MCF 10A (cell line): ENCODE data around the gene JMJD7. TPM values are rescaled to one million over a fixed set of nuclear protein-coding genes. Genes with fewer than 3 reads are reported as not detected.

ENCODE experiments used
- BruUV-seq: library from RNA; stranded (reverse); fragments of 400-500 nt; replicated peaks from 2 replicates; lab custom pipeline; 2021; lab: Mats Ljungman, UMichigan
- CTCF ChIA-PET: fragments of 300-600 bp; sonication (Branson Sonifier 250); formaldehyde crosslinking; extraction: SDS; loops from one replicate; lab custom pipeline; 2021; ENCODE audit warnings: antibody characterized with exemption, inconsistent platforms; lab: Yijun Ruan, JAX
- POLR2A ChIA-PET: fragments of 300-600, 350-650 bp; sonication (Branson Sonifier 250); formaldehyde crosslinking; extraction: SDS; loops from one replicate; lab custom pipeline; 2020; ENCODE audit warnings: antibody characterized with exemption, inconsistent platforms; lab: Yijun Ruan, JAX
- DNase-seq: peaks from one replicate; pipeline ENCODE4 v3.0.0-alpha.2; 2018; ENCODE audit not compliant: unreplicated experiment
- H3K27ac Mint-ChIP-seq: one replicate; pipeline ENCODE4 v1.8.0; 2022; ENCODE audit warnings: mild to moderate bottlenecking, low read depth, mixed read lengths; ENCODE audit not compliant: unreplicated experiment
- H3K27me3 Mint-ChIP-seq: one replicate; pipeline ENCODE4 v1.8.0; 2022; ENCODE audit warnings: mixed read lengths; ENCODE audit not compliant: insufficient read depth, unreplicated experiment
- H3K36me3 Mint-ChIP-seq: one replicate; pipeline ENCODE4 v1.8.0; 2022; ENCODE audit warnings: mild to moderate bottlenecking, moderate library complexity, mixed read lengths; ENCODE audit not compliant: insufficient read depth, unreplicated experiment
- H3K4me1 Mint-ChIP-seq: one replicate; pipeline ENCODE4 v1.8.0; 2022; ENCODE audit warnings: mixed read lengths; ENCODE audit not compliant: insufficient read depth, unreplicated experiment
- H3K4me3 Mint-ChIP-seq: one replicate; pipeline ENCODE4 v1.8.0; 2022; ENCODE audit warnings: mild to moderate bottlenecking, moderate library complexity, mixed read lengths; ENCODE audit not compliant: unreplicated experiment
- H3K9me3 Mint-ChIP-seq: one replicate; pipeline ENCODE4 v1.8.0; 2022; ENCODE audit warnings: mixed read lengths; ENCODE audit not compliant: unreplicated experiment
- CTCF ChIP-seq: fragments of 200-600 bp; IDR thresholded peaks from one replicate; pipeline ENCODE4 v1.8.0; 2022; ENCODE audit warnings: antibody characterized with exemption, mild to moderate bottlenecking; ENCODE audit not compliant: unreplicated experiment
- intact Hi-C: fragments of 100-400 bp; cut with micrococcal nuclease; formaldehyde crosslinking; loops from 2 replicates; pipeline ENCODE4 v1.14.1; 2022
- total RNA-seq: library from RNA; stranded (reverse); gene quantifications from 2 replicates; pipeline ENCODE4 v1.2.3, GENCODE V29; 2022

JMJD7 gene
- total RNA-seq, 1 experiment from 2014 or later, result 9.2 TPM

DNA sequence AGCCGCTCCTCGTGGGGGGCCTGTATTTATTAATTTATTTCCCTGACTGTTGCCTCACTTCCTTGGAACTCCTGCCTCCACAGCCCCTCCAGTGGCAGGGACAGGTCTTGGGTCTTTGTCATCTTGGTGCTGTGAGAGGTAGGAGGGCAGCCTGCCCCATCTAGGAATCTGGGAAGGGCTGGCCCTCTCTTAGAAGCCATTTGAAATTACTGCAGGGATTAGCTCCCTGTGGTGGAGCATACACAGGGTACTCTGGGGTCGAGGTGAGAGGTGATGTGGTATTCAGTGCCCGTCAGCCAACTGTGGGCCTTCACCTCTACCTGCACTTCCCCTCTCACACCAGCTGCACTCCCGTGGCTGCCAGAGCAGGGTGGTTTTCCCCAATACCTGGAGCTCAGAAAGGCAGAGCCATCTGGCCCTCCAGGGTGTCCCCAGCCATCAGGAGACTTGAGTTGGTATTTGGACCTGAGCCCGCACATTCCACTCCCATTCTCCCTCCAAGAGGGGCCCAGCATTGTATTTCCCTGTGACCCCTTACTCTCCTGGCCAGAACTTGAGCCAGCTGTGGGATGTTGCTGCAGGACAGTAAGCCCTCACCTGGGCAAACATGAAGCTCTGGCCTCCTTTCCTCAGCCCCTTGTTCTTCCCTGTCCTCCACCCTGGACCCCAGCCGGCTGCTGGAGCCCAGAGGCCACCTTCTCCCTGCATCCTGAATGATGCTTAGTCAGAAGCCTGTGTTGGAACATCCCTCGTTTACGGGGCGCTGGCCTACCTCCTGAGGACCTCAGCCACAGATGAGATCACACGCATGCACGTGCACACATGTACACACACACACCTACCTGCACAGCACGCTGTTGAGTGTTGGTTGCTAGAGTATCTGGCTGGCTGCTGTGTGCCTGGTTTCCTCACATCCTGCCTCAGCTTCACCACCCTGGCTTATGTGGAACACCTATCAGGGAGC, 2.0 kb upstream of the JMJD7 start:
- CTCF ChIA-PET, result interaction anchor here (0.7 to 1.3 kb wide), 2 partner anchors 14 to 141 kb away, joined by 3 to 8 read pairs; no protein-coding TSS in a partner anchor
- Mint-ChIP-seq H3K36me3 (peaks cover 35% of the 10 kb centered on the region), H3K27ac (peak overlapping the region; percentile 9), H3K4me1 (peaks cover 6% of the 10 kb centered on the region), H3K27me3 (no peaks in the 10 kb centered on the region), H3K4me3 (no peak overlapping the region), H3K9me3 (no peaks in the 10 kb centered on the region)
- BruUV-seq, result no TSS peak
- intact Hi-C loops, result loop anchor here (5.0 kb wide), 2 partner anchors 76 to 146 kb away; partner anchors contain the start of gene EHD4
- TF ChIP-seq CTCF, result no peak
- POLR2A ChIA-PET, result interaction anchor here (0.5 to 3.8 kb wide), 5 partner anchors 48 to 158 kb away, joined by 4 to 19 read pairs (median 6); partner anchors contain the start of genes EHD4 and MAPKBP1
- DNase-seq, result no peak

- Mint-ChIP-seq H3K9me3 (no peaks in the 10 kb centered on the region), H3K36me3 (peaks cover 35% of the 10 kb centered on the region), H3K4me1 (peaks cover 6% of the 10 kb centered on the region), H3K27ac (peak overlapping the region; percentile 76), H3K27me3 (no peaks in the 10 kb centered on the region), H3K4me3 (peak overlapping the region; percentile 87)
- ChIA-PET CTCF (interaction anchor here (0.7 kb wide), 2 partner anchors 49 to 88 kb away, joined by 3 to 5 read pairs; no protein-coding TSS in a partner anchor), POLR2A (interaction anchor here (0.6 to 3.8 kb wide), 4 partner anchors 42 to 77 kb away, joined by 3 to 19 read pairs (median 6); partner anchors contain the start of gene MAPKBP1)
- no peak for DNase-seq
- no TSS peak for BruUV-seq
- intact Hi-C loops, result loop anchor here (5.0 kb wide), 2 partner anchors 75 to 145 kb away; partner anchors contain the start of gene EHD4
- no peak for TF ChIP-seq CTCF
Measured at GRCh38 chr15:41827290-41827879, 507 bp upstream of the JMJD7 start.

DNA sequence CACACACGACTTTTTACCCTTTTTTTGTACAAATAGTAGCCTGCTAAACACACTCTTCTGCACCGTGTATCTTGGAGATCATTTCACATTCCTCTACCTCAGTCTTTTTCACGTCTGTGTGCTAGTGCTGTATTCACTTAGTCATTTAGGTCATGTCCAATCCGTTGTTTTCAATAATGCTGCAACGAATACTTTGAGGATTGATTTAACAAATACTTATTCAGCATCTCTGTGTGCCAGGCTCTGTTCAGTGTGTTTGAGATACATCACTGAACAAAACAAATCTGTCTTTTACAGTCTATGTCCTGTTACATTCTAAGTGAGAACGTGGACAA, 882 bp downstream of the JMJD7 start:
- no peaks in the 10 kb centered on the region for H3K9me3 Mint-ChIP-seq
- H3K27ac Mint-ChIP-seq, result peak overlapping the region; percentile 76
- no peak for DNase-seq
- ChIA-PET CTCF (no interaction called here), POLR2A (interaction anchor here (0.9 to 3.8 kb wide), 4 partner anchors 9 to 54 kb away, joined by 3 to 19 read pairs (median 7); partner anchors contain the start of genes MAPKBP1 and PLA2G4B)
- H3K36me3 Mint-ChIP-seq, result peaks cover 28% of the 10 kb centered on the region
- TF ChIP-seq CTCF, result no peak
- H3K4me1 Mint-ChIP-seq, result peaks cover 13% of the 10 kb centered on the region
- intact Hi-C loops, result loop anchor here (5.0 kb wide), 2 partner anchors 74 to 144 kb away; partner anchors contain the start of gene EHD4
- peak overlapping the region; percentile 87 for H3K4me3 Mint-ChIP-seq
- no peaks in the 10 kb centered on the region for H3K27me3 Mint-ChIP-seq
- TSS peak; percentile 36 for BruUV-seq
